SK-N-SH (cell line): ENCODE measurements around the gene TEKT5.

Source experiments
- EP300 ChIP-seq, 2 experiments: IDR thresholded peaks; 2 replicates each; pipeline versions ENCODE4 v1.4.0 to v1.6.1; 2012; ENCODE audit warnings: borderline replicate concordance in 1 of 2, low read depth in 1 of 2, low read length in 1 of 2
- FOXJ3 ChIP-seq: sonication (generic); formaldehyde crosslinking; IDR thresholded peaks from 2 replicates; pipeline ENCODE4 v1.5.1; 2020; ENCODE audit warnings: mild to moderate bottlenecking, missing genetic modification reagents
- MEF2A ChIP-seq: IDR thresholded peaks from 2 replicates; pipeline ENCODE4 v1.4.0; 2012; ENCODE audit warnings: low read depth, borderline replicate concordance
- POLR2AphosphoS5 ChIP-seq: IDR thresholded peaks from 2 replicates; pipeline ENCODE4 v1.6.1; 2012; ENCODE audit warnings: low read depth, low read length
- RAD21 ChIP-seq: IDR thresholded peaks from 2 replicates; pipeline ENCODE4 v1.6.1; 2012; ENCODE audit warnings: mild to moderate bottlenecking, low read length
- RFX5 ChIP-seq: IDR thresholded peaks from 2 replicates; pipeline ENCODE4 v1.6.1; 2012; ENCODE audit warnings: mild to moderate bottlenecking, improper control_type of control experiment, low read length
- RXRA ChIP-seq: IDR thresholded peaks from 2 replicates; pipeline ENCODE4 v1.4.0; 2012; ENCODE audit warnings: low read depth, mild to moderate bottlenecking, borderline replicate concordance
- TF ChIP-seq, protein P1 (sequence below): fragments of 200-600 bp; sonication (generic); IDR thresholded peaks from 2 replicates; pipeline ENCODE4 v1.6.1; 2017; ENCODE audit warnings: antibody characterized with exemption, mild to moderate bottlenecking, moderate library complexity
- TF ChIP-seq, protein P2 (sequence below): fragments of 150-350 bp; IDR thresholded peaks from 2 replicates; pipeline ENCODE4 v1.6.1; 2017; ENCODE audit warnings: antibody characterized with exemption, low read length, low read depth, borderline replicate concordance

DNA sequence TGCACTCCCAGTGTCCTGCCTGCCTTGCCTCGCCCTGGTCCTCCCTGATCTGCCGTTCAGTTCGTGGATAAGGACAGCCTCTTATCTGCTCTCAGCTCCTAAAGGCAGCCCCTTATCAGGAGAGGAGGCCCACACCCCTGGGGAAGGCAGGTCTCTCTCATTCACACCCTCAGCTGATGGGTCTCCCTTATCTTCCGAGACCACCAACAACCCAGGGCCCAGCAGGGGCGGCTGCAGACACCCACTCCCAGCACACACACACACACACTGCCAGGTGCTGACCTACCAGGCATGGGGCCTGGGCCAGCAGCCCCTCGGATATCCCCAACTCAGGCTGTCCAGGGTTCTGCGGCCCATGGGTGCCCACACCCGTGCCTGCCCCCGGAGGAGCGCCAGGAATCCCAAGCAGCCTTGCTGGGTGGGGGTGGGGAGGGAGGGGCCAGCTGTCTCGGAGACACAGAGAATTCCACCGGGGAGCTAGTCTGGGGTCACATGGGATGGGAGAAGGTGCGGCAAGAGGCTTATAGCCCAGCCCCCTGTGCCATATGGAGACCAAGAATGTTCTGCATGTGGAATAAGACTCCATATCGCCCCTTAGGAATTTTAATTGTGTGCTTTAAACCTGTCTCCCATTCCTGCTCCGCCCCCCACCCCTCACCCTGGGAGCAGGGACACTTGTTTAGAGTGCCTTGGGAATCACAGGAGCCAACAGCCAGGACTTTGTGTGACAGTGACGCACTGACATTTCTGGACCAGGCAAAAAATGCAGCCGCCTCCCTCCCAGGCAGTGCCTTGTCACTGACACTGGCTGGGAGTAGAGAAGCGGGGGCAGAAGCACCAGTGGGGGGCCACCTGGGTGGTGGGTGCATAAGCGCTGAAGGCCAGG is 72.5 kb downstream of the TEKT5 start:
- TF ChIP-seq, protein P1, sequence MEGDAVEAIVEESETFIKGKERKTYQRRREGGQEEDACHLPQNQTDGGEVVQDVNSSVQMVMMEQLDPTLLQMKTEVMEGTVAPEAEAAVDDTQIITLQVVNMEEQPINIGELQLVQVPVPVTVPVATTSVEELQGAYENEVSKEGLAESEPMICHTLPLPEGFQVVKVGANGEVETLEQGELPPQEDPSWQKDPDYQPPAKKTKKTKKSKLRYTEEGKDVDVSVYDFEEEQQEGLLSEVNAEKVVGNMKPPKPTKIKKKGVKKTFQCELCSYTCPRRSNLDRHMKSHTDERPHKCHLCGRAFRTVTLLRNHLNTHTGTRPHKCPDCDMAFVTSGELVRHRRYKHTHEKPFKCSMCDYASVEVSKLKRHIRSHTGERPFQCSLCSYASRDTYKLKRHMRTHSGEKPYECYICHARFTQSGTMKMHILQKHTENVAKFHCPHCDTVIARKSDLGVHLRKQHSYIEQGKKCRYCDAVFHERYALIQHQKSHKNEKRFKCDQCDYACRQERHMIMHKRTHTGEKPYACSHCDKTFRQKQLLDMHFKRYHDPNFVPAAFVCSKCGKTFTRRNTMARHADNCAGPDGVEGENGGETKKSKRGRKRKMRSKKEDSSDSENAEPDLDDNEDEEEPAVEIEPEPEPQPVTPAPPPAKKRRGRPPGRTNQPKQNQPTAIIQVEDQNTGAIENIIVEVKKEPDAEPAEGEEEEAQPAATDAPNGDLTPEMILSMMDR, result no peak
- TF ChIP-seq RAD21 (no peak), RFX5 (no peak), RXRA (no peak), POLR2AphosphoS5 (no peak), EP300 (IDR thresholded peaks at IDR 0.05; ENCODE audit: borderline replicate concordance in 1 of 2, low read depth in 1 of 2, low read length in 1 of 2) (no peak), FOXJ3 (CRISPR knock-in tag) (no peak), MEF2A (no peak)
- TF ChIP-seq, protein P2, sequence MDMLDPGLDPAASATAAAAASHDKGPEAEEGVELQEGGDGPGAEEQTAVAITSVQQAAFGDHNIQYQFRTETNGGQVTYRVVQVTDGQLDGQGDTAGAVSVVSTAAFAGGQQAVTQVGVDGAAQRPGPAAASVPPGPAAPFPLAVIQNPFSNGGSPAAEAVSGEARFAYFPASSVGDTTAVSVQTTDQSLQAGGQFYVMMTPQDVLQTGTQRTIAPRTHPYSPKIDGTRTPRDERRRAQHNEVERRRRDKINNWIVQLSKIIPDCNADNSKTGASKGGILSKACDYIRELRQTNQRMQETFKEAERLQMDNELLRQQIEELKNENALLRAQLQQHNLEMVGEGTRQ, result no peak
